ENCODE data around the gene AOX1.
"Not testable (repeated sequence)": the region's sequence is repeated elsewhere in the genome, so short reads cannot be mapped to it uniquely, and the experiment has no call there.

The AOX1 gene

DNA sequence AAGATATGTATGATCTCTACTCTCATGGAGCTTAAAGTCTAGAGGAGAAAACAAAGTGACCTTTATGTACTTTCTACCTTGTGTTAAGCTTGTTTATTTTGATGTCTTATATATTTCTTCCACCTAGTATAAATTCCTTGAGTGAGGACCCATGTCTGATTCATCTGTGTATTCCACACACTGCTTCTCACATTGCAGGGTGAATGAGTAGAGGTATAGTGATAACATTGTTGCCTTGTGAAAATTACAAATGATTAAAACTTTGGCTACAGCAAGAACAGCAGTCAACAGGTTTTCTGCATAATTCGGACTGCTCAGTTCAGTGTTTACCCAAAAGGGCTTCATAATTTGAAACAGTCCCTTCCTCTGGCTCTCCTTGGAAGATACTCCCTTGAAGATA, 36.3 kb downstream of the AOX1 start:
- no peak overlapping the region for H3K4me3 ChIP-seq
- H3K27ac ChIP-seq: no peak overlapping the region

DNA sequence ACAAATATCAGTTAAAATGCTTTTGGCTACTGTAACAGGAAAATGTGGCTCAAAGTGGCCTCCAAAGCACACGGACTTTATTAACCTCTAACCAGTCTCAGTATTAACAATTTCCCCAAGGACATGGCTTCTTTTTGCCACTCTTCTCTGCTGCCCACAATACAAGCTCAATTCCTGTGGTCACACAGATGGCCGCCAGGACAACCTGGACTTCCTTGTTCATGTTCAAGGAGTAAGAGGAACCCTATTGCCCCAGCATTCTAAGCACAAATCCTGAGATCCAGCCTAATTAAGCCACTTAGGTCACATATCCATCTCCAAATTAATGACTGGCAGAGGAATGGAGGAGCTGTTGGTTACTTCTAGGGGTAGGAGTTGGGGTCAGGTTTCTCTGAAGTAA, 38.2 kb downstream of the AOX1 start:
- H3K4me3 ChIP-seq: no peak overlapping the region
- H3K27ac ChIP-seq: no peak overlapping the region

DNA sequence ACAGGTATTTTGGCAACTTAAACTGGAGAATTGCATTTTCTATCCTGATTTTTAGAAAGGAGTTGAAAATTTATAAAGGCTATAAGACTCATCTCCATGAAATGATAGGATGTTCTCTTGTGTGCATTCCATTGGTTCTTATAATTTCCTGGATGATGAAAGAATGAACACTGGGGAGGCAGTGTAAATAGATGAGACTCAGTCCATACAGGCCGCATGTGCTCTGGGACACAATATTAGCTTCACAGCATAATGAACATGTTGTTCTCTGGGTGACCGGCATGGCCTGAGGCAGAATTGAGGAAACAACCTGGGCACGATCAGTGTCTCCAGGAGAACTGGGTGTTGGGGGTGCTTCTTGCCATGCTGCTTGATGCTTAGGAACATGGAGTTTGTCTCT, 38.8 kb downstream of the AOX1 start:
- H3K27ac ChIP-seq: no peak overlapping the region
- no peak overlapping the region for H3K4me3 ChIP-seq

DNA sequence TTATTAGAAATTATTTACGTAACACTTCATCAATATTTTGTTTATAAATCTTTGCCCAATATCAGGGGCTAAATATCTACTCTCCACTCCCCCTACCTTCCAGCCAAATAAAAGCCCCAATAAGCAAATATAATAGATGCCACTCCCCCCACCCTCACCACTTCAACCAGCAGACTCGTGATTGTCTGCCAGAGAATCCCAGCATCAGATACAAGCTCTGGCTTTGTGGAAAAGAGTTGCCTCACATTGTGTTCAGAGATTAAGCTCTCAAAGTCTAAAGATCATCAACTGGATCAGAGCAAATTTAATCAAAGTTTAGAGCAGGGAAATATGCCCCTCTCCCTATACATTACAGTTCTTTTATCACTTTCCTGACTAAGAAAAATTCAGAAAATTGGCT, 39.5 kb downstream of the AOX1 start:
- Histone ChIP-seq H3K4me3 (no peak overlapping the region), H3K27ac (no peak overlapping the region)

DNA sequence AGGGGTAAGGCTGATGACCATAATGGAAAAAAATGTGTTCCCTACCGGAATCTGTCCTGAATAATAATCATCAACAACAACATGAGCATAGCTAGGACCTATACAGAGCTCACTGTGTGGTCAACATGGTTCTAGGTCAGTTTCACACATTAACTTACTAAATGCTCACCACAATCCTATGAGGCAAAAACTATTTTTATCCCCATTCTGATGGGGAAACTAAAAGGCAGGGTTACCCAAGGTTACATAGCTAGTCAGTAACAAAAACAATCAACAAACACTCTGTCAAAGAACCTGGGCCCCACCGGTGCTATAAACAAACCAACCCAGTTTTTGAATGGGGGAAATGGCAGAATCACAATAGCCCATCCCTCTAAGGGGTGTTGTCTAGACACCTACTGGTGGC, 40.1 kb downstream of the AOX1 start:
- Histone ChIP-seq H3K4me3 (no peak overlapping the region), H3K27ac (no peak overlapping the region)

DNA sequence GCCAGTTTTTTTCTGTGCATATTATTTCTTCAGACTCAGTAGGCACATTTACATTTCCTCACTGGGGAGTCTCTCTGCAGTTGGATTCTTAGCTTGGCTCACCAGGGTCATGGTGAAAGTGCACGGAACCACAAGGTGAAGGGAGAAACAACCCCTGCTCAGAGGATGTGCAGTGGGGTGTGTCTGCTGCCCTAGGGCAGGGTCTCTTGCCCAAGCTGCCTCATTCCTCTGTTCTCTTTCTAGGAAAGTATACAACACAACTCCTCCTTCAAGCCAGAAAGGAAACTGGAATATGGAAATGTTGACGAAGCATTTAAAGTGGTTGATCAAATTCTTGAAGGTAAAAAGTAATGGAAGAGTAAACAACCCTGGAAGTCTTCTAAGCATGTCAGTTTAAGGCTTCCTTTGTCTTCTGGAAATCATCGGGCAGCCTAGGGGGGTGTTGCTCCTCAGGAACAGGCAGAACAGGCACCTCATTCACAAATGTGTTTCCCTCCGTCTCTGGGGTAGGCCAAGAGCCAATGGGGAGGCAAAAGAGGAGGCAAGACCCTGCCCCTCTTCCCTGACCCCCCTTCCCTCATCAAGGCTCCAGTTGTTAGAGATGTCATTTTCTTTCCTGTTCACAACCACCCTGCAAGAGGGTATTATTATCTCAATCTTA, 41.4 kb downstream of the AOX1 start:
- H3K4me3 ChIP-seq: no peak overlapping the region
- H3K27ac ChIP-seq: no peak overlapping the region

DNA sequence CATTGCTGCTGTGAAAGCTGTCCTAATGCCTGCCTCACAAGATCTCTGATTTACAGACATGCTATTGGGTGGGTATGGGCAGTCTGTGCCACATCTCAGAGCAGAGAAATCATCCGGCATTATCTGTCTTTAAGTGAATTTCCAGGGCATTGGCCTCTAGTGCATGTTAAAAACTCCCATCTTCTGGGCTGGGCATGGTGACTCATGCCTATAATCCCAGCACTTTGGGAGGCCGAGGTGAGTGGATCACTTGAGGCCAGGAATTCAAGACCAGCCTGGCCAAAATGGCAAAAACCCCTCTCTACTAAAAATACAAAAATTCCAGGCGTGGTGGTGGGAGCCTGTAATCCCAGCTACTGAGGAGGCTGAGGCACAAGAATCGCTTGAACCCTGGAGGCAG, 42.6 kb downstream of the AOX1 start:
- not testable (repeated sequence) for H3K27ac ChIP-seq, H3K4me3 ChIP-seq

DNA sequence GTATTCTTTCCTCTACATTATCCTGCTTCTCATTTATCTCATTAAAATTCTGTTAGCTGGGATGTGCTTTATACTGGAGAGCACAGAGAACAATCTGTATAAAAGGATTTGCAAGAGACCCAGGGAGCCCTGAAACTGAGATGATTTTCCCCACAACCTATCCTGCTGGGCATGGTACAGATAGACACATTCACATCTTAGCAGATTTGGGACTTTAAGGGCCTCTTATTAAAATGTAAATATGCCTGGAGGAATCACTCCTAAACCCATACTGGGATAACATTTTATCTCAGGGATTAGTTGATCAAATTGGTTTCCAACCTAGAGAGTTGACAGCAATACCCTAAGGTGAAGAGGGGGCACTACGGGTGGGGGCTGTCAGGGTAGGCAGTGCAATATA, 45.5 kb downstream of the AOX1 start:
- H3K4me3 ChIP-seq: no peak overlapping the region
- no peak overlapping the region for H3K27ac ChIP-seq

DNA sequence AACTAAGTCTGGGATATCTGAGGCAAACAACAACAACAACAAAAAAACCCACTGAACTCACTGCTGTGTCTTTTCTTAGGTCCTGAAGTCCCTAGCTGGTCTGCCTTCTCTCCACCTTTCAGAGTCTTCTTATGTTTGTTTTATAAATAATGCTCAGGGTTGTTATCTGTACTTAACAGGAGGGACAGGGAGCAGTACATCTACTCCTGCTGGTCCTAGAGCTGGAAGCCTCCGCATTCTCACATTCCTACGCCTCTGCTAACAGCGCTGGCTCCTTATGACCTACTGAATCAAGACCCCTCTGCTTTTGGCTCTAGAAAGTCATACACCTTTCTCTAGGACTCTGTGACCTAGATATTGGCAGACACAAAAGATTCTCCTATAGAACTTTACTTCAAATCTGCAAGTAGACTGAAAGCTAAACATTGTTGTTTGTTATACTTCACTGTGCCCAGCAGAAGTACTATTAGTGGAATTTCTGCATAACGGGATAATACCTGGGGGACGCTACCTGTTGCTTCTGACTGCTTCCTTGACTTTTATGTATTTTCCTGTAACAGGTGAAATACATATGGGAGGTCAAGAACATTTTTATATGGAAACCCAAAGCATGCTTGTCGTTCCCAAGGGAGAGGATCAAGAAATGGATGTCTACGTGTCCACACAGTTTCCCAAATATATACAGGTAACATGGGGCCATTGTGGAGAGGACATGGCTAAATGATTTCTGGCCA, 48.6 kb downstream of the AOX1 start:
- Histone ChIP-seq H3K27ac (no peak overlapping the region), H3K4me3 (no peak overlapping the region)

DNA sequence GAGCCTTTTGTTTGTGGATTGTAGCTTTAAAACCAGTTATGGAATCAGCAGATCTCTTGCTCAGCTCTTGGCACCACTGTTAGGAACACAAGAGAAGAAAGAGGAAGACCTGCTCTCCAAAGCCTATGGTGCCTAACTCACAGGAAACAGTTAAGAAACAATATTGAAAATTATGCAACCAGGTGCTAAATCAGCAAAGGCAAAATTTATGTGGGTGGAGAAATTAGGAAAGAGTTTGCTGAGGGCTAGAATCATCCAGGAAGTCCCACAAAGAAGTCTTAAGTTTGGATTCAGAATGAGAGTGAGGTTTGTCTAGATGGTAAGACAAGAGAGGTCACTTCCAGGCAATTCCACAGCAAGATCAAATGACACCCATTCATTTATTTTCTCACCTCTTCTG, 49.4 kb downstream of the AOX1 start:
- Histone ChIP-seq H3K27ac (no peak overlapping the region), H3K4me3 (no peak overlapping the region)

DNA sequence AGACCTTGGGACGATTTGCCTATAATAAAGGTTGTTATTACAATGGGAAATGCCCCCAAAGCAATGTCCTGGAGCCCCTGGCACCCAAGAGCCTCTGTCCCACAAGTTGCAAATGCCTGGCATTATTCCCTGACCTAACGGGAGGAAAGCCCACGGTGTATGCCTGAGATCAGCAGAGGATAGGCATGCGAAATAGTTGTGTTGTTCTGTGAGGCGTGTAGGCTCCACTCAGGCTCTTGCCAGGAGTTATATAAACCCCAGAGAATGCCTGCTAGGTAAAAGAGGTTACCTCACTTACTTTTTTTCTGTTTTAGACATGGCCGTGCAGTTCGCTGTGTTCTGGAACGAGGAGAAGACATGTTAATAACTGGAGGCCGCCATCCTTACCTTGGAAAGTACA, 52.1 kb downstream of the AOX1 start:
- Histone ChIP-seq H3K27ac (no peak overlapping the region), H3K4me3 (no peak overlapping the region)

DNA sequence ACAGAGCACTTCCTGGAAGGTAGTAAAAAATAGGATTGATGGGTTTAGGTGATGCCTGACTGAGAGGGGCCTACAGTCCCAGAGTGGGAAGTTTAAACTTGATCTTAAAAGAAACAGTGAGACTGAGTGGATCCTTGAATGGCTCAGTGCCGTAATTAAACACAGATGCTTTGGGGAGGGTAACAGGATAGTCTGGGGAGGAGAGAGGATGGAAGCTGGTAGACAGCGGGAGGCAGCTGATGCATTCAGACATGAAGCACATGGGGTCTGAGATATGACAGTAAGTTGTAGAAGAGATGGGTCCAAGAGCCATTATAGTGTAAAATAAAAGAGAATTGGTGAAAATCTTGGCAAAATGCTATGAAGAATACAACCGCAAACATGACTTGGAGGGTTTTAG, 54.4 kb downstream of the AOX1 start:
- H3K4me3 ChIP-seq: no peak overlapping the region
- no peak overlapping the region for H3K27ac ChIP-seq

DNA sequence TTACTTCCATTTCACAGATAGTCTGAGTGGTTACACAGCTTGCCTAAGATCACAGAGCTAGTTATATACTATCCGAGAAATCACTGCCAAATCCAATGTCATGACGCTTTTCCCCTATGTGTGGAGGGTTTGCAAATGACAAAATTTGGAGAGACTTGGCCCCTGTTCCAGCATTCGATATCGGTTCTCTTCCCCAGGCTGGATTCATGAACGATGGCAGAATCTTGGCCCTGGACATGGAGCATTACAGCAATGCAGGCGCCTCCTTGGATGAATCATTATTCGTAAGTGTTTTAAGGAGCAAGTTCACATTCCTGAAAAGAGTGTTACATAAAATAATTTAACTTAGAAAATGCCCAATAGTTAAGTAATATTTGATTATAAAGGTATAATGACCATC, 55.1 kb downstream of the AOX1 start:
- H3K27ac ChIP-seq: no peak overlapping the region

DNA sequence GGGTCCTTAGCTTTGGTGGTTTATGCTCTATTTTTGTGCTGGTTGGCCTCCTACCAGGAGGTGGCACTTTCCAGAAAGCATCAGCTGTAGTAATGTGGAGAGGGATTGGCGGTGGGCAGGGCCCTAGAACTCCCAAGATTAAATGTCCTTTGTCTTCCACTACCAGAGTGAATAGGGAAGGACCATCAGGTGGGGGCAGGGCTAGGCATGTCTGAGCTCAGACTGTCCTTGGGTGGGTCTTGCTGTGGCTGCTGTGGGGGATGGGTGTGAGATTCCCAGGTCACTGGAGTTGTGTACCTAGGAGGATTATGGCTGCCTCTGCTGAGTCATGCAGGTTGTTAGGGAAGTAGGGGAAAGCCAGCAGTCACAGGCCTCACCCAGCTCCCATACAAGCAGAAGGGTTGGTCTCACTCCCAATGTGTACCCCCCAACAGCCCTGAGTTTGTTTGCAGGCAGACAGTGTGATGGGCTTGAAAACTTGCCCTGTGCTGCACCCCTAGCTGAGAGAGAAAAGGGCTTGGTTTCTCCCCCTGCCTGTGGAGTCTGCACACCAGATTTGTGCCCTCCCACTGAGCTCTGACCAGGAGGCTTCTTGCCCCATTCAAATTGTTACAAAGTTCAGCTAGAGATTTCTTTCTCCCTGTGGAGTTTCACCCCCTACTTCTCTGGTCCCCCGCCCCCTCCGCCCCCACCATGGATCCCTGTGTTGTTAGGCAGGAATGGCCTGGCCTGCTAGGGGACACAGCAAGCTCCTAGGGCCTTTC, 62.9 kb downstream of the AOX1 start:
- H3K4me3 ChIP-seq, H3K27ac ChIP-seq: not testable (repeated sequence)

More for the DNA sequence above, 55.1 kb downstream of the AOX1 start:
- H3K4me3 ChIP-seq: no peak overlapping the region

DNA sequence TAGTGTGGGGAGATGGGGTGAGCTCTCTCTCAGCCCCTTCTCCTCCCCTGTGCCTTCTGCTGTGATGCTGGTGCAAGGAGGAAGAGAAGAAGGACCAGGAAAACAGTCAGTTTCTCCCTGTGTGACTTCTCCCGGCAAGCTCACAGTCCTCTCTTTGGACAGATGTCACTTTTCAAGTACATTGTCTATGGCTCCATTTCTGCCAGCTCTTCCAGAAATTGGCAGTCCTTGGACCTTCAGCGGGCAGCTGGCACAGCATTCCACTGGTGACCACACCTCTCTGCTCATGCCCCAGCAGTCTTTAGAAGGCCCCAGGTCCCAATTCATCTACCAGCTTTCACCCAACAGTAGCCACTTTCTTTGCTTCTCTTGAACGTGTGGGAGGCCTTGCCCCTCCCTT, 63.9 kb downstream of the AOX1 start:
- no peak overlapping the region for H3K4me3 ChIP-seq
- H3K27ac ChIP-seq: peak overlapping the region in 4 of 21 experiments; percentile 21 to 55 (median 33)

DNA sequence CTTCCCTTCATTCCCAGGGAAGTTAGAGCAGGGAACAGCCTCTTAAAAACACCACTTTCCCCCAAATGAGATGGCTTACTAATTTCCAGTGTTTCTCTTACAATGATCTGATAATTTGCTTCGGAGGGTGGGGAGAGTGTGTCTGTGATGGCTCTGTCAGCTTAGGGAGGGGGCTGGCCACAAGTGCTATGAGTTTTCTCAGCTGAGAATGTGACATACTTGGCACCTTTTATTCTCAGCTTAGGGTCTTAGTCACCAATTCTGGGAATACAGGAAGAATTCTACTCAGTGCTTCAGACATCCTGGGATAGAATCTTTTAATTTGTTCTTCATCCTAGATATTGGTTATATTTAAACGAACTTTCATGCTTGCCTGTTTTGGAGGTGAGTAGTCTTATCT, 64.4 kb downstream of the AOX1 start:
- Histone ChIP-seq H3K27ac (peak overlapping the region in 3 of 21 experiments; percentile 21 to 43 (median 23)), H3K4me3 (no peak overlapping the region)

DNA sequence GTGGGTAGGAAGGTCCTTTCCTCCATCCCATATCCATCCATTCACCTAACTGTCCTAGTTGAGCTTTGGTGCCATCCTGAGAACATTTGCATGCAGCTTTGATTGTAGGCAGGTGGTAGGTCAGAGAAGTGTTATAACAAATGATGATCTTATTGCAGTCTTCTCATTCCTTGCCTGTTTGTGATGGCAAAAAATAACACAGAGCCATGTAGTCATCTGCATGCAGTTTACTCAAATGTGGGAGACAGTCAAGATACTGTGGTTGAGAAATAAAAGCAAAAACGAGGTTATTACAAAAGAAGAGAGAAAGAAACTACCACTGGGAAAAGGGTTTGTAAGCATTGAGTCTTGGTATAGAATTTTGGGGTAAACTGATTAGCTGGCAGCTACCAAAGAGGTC, 66.3 kb downstream of the AOX1 start:
- no peak overlapping the region for H3K4me3 ChIP-seq
- no peak overlapping the region for H3K27ac ChIP-seq

DNA sequence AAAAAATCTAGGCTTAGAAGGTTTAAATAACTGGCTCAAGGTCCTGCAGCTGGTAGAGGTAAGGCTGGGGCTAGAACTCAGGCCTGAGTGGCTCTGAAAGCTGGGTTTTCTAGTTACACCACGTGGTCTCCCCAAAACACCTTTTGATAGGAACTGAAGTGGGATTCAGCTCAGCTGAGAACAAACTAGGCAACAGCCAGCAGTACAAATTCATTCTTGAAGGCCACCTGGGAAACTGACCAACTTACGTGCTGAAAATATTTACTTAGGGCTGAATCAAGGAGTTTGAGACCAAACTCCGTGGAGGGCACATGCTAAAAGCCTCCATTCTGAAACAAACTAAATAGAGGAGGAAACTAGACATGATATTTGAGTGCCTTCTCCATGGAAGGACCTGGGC, 67.2 kb downstream of the AOX1 start:
- no peak overlapping the region for H3K27ac ChIP-seq
- no peak overlapping the region for H3K4me3 ChIP-seq

DNA sequence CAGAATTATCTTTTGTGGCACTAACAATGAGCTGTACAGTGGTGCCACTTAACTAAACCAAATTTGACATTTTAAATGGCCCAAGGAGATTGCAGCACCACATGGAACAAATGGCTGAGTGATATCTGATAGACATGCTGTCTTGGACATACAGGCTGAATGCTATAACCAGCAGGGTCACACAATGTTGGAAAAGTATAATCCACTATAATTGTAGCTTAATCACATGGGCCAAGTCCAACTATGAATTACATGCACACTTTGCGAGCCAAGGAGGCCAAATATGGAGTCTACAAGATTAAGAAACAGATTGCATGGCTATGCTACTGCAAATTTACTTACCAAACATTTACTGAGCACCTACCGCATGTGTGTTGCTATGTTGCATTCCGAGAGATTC, 69.0 kb downstream of the AOX1 start:
- no peak overlapping the region for H3K4me3 ChIP-seq
- no peak overlapping the region for H3K27ac ChIP-seq

DNA sequence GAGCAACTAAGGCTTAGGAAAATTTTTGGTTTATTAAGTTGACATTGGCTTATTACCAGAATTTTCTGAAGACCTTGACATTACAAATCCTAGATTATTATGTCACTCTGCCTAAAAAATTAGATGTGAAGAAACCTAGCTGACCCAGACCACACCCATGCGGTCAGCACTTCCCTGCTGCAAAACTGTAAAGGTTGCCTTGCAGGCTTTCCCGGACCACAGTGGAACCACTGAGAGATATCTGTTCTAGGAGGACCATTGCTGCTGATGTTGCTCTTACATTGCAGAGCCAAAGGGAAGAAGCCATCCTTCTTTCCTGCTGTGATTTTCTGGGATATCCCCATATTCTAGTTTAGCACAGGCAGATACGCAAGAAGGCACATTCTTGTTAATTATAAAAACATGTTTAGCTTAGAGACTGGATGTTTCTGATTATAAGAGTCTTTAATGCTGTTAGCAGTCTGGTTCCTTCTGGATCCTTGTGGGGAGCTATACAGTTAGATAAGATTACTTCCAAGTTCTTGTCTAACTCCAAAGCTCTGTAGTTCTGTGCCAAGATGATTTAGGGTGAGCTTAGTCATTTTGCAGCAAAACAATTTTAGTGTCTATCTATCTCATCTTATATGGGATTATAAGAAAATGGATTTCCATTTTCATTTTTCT, 70.2 kb downstream of the AOX1 start:
- Histone ChIP-seq H3K27ac (no peak overlapping the region), H3K4me3 (no peak overlapping the region)

Measured in skin epidermis (tissue), 12 donors.